Effector memory CD4-positive, alpha-beta T cell (primary cell): ENCODE results near the gene CLEC20A.
"Not testable (repeated sequence)": the region's sequence is repeated elsewhere in the genome, so short reads cannot be mapped to it uniquely, and the experiment has no call there.

ENCODE experiments used
- DNase-seq, 3 donors: peaks; one replicate each; pipeline ENCODE4 v3.0.0-alpha.2; 2020
- H3K27ac ChIP-seq: 2 replicates; pipeline ENCODE4 v1.7.0; 2013; ENCODE audit warnings: mild to moderate bottlenecking, low read length, moderate library complexity; ENCODE audit not compliant: insufficient read depth, poor library complexity, severe bottlenecking
- H3K27me3 ChIP-seq: replicated peaks from 2 replicates; pipeline ENCODE4 v1.7.0; 2013; ENCODE audit warnings: mild to moderate bottlenecking, low read length; ENCODE audit not compliant: insufficient read depth, control insufficient read depth, poor library complexity, severe bottlenecking
- H3K36me3 ChIP-seq: 2 replicates; pipeline ENCODE4 v1.7.0; 2013; ENCODE audit warnings: mild to moderate bottlenecking, low read length, moderate library complexity; ENCODE audit not compliant: control insufficient read depth, insufficient read depth
- H3K4me1 ChIP-seq: 2 replicates; pipeline ENCODE4 v1.7.0; 2013; ENCODE audit warnings: low read length, mild to moderate bottlenecking; ENCODE audit not compliant: control insufficient read depth, insufficient read depth, poor library complexity, severe bottlenecking
- H3K4me3 ChIP-seq: 2 replicates; pipeline ENCODE4 v1.7.0; 2013; ENCODE audit warnings: low read length, low read depth, mild to moderate bottlenecking; ENCODE audit not compliant: insufficient read depth, poor library complexity, severe bottlenecking
- H3K9me3 ChIP-seq: 2 replicates; pipeline ENCODE4 v1.7.0; 2013; ENCODE audit warnings: mild to moderate bottlenecking, low read length, moderate library complexity; ENCODE audit not compliant: control insufficient read depth

The CLEC20A gene

DNA sequence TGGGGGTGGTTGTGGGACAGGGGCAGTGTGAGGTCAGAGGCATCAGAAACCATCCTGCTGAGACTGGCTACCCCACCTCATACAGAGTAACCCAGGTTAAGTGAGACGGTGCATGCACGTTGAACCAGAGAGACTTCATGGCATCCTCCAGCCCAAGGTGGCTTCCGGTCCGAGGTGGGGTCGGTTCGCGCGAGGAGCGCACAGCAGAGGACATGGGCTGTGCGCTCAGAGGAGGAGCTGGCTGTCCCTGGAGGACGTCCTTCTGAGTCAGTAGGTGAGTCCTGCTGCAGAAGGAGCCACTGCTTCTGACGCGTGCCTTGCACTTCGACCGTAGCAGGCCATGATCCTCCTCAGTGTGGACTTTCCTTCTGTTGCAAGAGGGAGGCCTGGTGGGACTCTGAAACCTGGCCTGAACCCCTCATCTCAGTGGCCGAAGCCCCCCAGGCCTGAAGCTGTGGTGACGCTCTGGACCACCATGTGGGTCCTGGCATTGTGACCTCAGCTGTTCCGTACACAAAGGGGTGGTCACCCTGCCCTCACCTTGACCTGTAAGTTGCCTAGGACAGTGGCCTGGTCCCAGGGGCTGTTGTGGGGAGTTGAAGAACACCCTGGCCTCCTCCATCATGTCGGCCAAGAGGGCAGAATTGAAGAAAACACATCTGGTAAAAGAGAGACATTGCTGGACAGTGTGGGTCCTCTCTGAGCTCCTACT lies 16.0 kb upstream of the CLEC20A start, which contains the start of gene TEX35:
TSS of gene TEX35 (plus strand) at position 544 of the 712 bp plus-strand sequence. CDS start at position 624, 80 bp downstream.
- Histone ChIP-seq H3K36me3 (no peaks in the 10 kb centered on the region), H3K4me3 (no peak within 1 kb of the TSS), H3K27ac (no peak within 1 kb of the TSS), H3K9me3 (no peaks in the 10 kb centered on the region), H3K4me1 (no peaks in the 10 kb centered on the region), H3K27me3 (no peaks in the 10 kb centered on the region)
- DNase-seq: no peak

DNA sequence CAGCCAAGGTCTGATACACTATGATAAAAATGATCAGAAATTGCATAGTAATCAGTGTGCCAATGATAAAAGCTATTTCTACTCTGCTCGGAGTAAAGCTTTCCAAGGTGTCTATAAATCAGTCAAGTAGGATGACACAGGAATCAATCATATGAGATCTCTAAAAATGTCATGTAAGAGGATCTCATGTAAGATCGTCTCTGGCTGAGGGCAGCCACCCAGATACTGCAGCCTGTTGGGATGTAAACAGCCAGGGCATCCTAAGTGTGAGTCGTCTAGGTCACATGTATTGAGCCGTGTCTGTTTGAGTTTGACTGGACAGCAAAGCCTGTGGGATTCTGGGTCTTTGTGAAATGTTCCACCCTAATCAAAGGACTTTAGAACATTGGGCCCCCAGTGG lies 13.4 kb upstream of the CLEC20A start:
- no peak overlapping the region for H3K4me3 ChIP-seq
- H3K27me3 ChIP-seq: no peaks in the 10 kb centered on the region

DNA sequence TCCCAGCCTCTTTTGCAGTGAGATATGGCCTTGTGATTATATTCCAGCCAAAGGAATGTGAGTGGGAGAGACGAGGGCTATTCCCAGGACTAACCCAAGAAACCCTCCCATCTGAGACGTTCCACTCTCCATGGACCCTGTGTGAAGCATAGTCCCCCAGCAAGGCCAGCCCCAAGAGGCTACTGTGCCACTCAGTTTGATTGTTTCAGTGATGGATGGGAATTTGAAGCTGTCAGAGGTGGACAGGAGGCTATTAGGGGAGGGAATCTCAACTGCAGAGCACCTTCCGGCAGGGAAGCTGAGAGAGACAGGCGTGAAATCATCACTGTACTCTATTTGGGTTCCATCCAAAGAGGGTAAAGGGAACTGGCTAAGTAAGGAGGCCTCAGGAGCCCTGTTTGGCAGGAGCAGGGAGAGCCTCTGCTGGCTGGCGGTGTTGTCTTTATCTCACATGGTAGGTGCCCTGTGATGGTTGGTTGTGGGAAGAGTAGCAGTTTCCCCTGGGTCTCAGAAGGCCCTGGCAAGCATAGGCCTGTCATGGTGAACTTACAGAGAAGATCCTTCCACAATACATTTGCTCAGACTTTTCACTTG lies 12.7 kb upstream of the CLEC20A start:
- H3K9me3 ChIP-seq: no peaks in the 10 kb centered on the region
- H3K27ac ChIP-seq: no peak overlapping the region
- H3K36me3 ChIP-seq: no peaks in the 10 kb centered on the region
- H3K4me3 ChIP-seq: no peak overlapping the region
- H3K27me3 ChIP-seq: no peaks in the 10 kb centered on the region
- H3K4me1 ChIP-seq: no peaks in the 10 kb centered on the region
- no peak for DNase-seq

More for the DNA sequence above, 13.4 kb upstream of the CLEC20A start:
- Histone ChIP-seq H3K9me3 (no peaks in the 10 kb centered on the region), H3K27ac (no peak overlapping the region), H3K4me1 (no peaks in the 10 kb centered on the region), H3K36me3 (no peaks in the 10 kb centered on the region)
- DNase-seq: no peak

DNA sequence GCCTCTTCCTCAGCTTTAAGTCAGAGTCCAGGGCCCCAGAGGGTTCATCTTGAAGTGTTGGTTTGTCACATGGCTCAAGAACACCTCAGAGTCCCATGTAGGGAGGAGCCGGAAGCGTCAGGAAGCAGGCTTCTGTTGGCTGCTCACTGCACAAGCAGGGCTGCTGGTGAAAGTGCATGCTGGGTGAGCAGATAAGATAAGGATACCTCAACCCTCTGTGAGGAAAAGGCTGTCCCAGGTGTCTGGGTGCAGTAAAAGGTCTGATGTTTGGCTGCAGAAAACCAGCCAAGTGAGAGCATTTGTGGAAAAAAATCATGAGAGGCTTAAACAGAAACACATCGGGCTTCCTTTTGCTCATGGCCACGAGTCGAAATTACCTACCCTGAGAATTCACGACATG lies 9.9 kb upstream of the CLEC20A start:
- Histone ChIP-seq H3K36me3 (no peaks in the 10 kb centered on the region), H3K9me3 (no peaks in the 10 kb centered on the region), H3K4me3 (no peak overlapping the region), H3K4me1 (no peaks in the 10 kb centered on the region), H3K27ac (no peak overlapping the region), H3K27me3 (no peaks in the 10 kb centered on the region)
- no peak for DNase-seq

DNA sequence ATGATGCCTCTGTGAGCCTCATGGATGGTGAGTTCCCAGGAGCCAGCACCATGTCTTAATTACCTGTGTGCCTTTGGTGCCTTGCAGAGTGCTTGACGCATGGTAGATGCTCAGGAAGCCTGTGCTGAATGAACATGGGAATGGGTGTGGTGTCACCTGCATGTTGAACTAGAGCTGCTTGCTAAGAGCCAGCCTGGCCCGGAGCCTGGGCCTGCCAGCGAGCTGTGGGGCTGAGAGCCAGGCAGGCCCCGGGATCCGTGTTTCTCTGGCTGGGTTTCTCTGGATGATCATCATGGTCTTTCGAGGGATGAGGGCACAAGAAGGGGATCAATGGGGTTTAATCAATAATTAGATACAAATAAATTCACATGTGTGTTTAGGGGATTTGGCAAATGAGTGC lies 9.4 kb upstream of the CLEC20A start:
- DNase-seq: no peak
- Histone ChIP-seq H3K9me3 (no peaks in the 10 kb centered on the region), H3K27ac (no peak overlapping the region), H3K36me3 (no peaks in the 10 kb centered on the region), H3K4me3 (no peak overlapping the region), H3K4me1 (no peaks in the 10 kb centered on the region), H3K27me3 (no peaks in the 10 kb centered on the region)

DNA sequence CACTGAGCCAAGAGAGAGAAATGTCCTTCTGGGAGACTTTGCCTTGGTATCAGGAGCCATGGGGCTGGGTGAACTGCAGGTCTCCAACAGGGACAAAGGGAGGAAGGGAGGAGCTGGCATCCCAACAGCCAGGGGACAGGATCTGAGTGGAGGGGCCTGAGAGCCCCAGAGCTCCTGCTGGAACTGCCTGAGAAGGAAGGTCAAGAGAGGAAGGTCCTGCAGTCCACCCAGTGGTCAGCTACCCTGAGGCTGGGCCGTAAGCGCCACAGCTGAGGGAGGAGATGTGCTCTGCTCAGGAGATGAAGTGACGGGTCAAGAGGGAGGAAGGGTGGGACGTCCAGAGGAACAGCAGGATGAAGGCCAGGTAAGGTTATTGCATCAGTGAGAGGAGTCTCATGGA lies 7.5 kb upstream of the CLEC20A start:
- no peaks in the 10 kb centered on the region for H3K27me3 ChIP-seq
- H3K36me3 ChIP-seq: no peaks in the 10 kb centered on the region
- H3K27ac ChIP-seq: no peak overlapping the region
- no peaks in the 10 kb centered on the region for H3K4me1 ChIP-seq
- DNase-seq: no peak
- no peaks in the 10 kb centered on the region for H3K9me3 ChIP-seq
- H3K4me3 ChIP-seq: no peak overlapping the region

DNA sequence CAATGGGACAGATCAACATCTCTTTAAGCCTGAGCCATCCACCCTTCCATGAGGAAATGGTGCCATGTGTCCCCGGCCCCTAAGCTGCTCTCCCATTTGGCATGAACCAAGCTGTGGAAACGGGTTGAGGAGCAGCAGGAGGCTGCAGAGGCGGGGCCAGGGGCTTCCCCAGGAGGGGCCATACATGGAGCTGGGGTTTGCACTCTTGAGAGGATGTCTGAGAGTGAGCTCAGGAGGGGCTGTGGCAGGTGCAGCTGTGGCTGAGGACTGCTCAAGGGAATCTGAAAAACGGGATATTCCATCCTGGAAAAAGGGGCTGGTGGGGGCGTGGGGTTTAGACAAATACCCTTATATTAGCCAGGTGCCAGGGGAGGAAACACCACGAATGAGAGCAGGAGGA lies 7.1 kb upstream of the CLEC20A start:
- DNase-seq: no peak
- H3K36me3 ChIP-seq: no peaks in the 10 kb centered on the region
- no peak overlapping the region for H3K27ac ChIP-seq
- H3K27me3 ChIP-seq: no peaks in the 10 kb centered on the region
- H3K9me3 ChIP-seq: no peaks in the 10 kb centered on the region
- H3K4me1 ChIP-seq: no peaks in the 10 kb centered on the region
- no peak overlapping the region for H3K4me3 ChIP-seq

DNA sequence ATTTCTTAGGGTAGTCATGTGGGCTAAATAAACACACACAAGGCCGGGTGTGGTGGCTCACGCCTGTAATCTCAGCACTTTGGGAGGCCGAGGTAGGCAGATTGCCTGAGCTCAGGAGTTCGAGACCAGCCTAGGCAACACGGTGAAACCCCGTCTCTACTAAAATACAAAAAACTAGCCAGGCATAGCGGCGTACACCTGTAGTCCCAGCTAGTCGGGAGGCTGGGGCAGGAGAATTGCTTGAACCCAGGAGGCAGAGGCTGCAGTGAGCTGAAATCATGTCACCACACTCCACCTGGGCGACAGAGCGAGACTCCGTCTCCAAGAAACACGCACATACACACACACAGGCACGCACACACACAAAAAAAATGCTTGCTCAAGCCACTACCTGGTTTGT lies 6.6 kb upstream of the CLEC20A start:
- H3K27ac ChIP-seq, H3K27me3 ChIP-seq, H3K4me1 ChIP-seq, H3K9me3 ChIP-seq, H3K36me3 ChIP-seq, DNase-seq, H3K4me3 ChIP-seq: not testable (repeated sequence)

DNA sequence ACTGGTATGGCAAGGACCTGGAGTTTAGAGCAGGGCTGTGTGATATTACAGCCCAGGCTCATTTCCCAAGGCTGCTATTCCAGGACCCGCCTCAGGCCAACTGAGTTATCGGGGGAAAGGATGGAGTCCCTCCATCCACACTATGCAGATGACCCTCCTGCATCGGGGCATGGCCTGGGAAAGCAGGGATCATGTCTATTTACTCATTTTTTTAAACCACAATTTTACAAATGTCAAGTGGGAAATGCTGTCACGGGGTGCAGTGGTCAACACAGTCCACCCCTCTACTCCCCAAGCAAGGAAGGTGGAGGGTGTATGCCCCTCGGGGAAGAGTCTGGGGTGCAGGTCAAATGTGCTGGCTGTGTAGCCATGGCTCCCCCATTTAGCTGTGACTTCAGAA lies 6.1 kb upstream of the CLEC20A start:
- Histone ChIP-seq H3K9me3 (no peaks in the 10 kb centered on the region), H3K27ac (no peak overlapping the region), H3K4me1 (no peaks in the 10 kb centered on the region), H3K4me3 (no peak overlapping the region), H3K36me3 (no peaks in the 10 kb centered on the region), H3K27me3 (no peaks in the 10 kb centered on the region)
- DNase-seq: no peak

DNA sequence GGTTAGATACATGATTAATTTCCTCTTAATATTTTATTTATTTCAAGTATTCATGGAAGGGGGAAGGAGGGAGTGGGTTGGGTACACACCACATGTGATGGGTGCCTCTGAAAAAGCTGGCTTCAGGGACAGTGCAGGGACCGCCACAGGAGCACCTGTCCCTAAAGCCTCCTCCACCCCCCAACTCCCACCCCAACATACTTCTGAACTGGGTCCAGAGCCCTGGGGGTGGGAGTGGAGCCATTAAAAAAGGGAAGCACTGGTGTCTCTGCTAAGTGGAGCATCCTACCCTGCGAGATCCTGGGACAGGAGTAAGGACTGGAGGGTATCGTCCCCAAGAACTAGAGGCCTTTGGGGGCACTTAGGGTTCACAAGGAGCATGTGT lies 5.6 kb upstream of the CLEC20A start:
- H3K9me3 ChIP-seq: no peaks in the 10 kb centered on the region
- H3K4me3 ChIP-seq: no peak overlapping the region
- H3K27me3 ChIP-seq: no peaks in the 10 kb centered on the region
- no peaks in the 10 kb centered on the region for H3K4me1 ChIP-seq
- no peaks in the 10 kb centered on the region for H3K36me3 ChIP-seq
- no peak for DNase-seq
- H3K27ac ChIP-seq: no peak overlapping the region
